ENCODE data around the gene ZMYND8.

DNA sequence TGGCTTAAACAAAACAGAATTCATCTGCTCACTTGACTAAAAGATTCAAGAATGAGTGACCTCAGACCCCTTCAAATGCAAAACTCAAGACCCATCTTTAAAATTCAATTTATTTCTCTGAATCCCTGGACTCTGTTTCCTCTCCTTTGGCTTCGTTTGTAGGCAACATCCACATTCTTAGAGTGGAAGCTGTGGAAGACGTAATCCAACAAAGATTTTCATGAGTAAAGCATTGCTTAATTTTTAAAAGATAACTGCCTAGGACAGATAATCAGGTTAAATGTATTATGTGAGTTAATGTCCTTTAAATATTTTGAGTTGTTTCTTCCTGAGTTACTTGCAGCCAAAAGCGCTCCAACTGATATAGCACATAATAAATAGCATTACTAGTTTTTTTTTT is 164.5 kb downstream of the ZMYND8 start:
- TF ChIP-seq SPI1 (IDR thresholded peaks at IDR 0.05; ENCODE audit: low read depth, low read length) = no peak
- TF ChIP-seq POLR2AphosphoS5 (IDR thresholded peaks at IDR 0.05; ENCODE audit: low read depth, low read length) = no peak
- TF ChIP-seq POLR2A (IDR thresholded peaks at IDR 0.05; ENCODE audit: low read depth, low read length) = no peak
